HG03066 (cell line): Measurements from ENCODE around the gene DYRK2.

ENCODE experiments used
- ATAC-seq: cut with Tn5 transposase; IDR thresholded peaks from one replicate; pipeline ENCODE4 v1.9.1; 2021; ENCODE audit warnings: low read depth; ENCODE audit not compliant: unreplicated experiment

The DYRK2 gene

DNA sequence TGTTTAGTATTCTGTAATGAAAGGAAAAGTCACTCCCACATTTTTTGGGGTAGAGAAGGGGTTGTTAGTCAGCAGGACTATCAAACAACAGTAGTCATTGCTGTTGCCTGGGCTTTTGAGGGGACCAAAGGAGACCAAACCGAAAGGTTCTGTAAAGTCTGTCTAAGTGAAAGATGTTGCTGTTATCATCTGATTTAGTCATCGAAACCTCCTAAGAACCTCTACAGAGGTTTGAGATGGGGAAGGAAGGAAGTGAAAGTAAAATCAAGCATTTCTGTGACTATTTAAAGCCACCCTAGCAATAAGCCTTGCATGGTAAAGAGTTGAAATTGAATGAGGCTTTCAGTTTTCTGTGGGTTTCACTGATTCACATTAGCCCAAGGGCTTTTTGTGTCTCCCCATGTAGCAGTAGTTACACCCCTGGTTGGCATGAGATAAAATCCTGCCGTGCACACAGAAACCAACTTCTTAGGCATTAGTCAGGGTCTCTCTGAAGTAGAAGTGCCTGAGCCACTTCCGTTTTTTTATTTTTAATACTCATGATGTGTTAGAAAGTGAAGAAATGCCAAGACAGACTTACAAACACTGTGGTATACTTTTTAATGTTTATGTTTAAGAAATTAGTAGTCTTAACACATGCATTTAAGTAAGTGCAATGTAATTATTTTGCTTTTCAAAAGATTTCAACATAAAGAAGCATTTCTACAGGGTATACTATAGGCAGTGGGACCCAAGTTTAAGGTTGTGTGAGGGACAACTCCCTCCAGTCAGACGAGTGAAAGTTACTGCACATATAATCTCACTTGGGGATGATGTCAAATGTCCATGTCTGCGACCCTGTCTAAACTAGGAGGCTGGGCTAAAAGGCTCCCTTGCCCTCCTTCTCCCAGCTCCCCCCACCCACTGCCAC is 50.4 kb downstream of the DYRK2 start:
- ATAC-seq: peak; percentile 95

DNA sequence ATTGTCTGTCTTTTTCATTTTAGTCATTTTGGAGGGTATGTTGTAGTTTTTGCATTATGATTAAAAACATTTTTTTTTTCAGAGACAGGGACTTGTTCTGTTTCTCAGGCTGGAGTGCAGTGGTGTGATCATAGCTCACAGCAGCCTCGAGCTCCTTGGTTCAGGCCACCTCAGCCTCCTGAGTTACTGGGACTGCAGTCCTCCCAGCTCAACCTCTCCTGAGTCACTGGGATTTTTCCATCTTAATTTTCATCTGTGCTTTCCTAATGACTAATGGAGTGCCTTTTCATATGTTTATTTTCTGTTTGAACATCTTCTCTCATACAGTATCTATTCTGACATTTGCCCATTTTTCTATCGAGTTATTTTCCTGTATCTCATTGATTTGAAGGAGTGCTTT is 52.6 kb downstream of the DYRK2 start:
- ATAC-seq: no peak

DNA sequence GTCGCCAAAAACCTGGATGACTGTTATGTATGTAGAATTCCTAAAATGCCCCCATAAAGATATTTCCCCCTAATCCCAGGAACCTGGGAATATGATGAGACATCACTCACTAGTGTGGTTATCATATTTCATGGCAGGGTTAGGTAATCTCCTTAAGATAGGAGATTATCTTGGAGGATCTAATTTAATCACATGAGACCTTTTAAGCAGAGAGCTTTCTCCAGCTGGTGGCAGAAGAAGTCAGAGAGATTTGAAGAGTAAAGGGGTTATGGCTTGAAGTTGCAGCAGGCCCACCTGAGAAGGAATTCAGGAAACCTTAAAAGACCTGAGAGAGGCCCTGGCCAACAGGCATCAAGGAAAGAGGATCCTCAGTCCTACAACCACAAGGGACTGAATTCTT is 53.6 kb downstream of the DYRK2 start:
- ATAC-seq: no peak

DNA sequence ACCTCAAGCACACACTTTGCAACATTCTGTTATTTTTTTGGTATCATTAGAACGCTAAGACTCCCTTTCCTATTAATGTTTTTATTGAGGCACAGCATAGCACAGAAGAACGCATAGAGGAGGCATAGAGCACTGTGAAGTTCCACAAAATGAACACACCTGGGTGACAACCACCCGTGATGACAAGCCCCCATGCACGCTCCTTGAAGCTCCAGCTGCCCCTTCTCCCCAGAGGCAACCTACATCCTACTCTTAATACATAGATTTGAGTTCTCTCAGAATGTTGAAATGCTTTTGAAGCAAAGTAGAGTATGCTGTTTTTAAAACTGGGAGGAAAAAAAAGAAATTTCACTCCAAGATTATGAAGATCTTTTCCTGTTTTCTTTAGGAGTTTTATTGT is 55.5 kb downstream of the DYRK2 start:
- ATAC-seq: no peak

DNA sequence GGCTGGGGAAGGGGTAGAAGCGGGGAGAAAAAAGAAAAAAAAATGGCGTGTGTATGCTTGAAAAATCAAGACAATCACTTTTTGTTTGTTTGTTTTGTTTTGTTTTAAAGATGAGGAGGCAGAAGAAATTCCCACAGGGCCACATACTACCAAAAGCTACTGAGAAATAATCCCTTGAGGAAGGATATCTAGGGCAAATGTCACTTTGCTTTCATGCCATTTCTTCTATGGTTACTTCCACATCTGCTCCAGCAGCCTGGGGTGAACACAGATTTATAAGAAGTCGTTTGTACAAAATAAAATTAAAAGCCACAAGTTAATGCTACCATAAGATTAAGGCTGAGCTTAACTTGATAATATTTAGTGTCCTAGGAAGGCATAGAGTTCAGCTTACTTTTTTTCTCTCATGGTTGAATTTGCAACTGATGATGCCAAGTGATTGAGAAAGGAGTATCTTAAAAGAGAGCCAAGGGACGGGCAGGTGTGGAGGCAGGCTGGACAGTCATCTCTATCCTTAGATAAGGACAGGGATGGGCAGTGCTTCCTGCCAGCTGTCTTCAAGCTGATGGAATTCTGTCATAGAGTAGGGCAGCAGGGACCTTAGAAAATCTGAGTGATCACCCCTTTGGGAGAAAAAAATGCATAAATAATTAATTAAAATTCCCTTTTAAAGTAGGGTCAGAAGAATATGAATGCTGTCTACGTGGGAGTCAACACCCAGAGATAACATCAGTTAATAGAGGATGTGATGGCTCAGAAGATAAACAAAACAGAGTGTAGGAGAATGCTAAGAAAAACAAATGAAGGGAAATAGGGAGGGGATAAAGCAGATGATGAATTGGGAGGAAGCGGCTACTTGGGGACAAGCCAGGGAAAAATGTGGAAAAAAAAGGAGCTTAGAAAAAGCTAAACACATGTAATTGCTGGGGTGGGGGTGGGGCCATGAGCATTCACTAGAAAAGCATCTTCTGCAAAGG is 57.1 kb downstream of the DYRK2 start:
- ATAC-seq: no peak

DNA sequence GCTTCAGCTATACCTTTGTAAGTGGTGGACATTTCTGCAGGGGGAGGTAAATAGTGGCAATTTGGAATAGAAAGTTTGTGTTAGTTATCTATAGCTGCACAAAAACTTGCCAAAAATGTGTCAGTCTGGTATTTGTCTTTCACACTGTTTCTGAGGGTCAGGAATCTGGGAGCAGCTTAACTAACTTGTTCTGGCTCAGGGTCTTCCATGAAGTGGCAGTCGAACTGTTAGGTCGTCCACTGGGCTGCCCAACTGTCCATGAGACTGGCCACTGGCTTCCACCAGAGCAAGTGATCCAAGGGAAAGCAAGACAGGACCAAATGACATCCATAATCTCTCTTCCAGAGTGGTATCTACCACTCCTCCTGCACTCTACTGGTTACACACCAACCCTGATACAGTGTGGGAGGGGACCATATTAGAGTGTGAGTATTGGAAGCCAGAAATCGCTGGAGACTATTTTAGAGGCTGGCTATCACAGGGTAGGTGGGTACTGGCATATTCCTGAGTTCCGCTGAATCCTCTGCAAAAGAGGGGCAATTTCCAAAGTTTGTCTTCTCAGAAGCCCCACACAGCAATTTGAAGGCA is 60.9 kb downstream of the DYRK2 start:
- no peak for ATAC-seq

DNA sequence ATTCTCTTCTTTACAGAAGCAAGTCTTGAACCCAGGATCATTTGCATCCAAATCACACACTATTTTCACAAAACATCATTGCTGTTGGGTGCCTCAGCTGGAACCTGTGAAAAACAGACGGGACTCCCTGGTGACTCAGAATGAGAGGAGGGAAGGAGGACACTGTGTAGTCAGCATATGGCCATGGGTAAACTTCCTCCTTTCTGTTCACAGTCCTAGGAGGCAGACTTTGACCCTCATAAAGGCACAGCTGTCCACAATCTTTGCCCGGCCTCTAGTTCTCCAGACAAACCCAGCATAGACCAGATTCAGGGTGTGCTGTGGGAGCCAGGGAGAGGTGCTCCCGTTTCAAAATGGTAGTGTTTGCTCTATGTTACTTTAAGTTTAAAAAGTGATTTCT is 62.0 kb downstream of the DYRK2 start:
- peak; percentile 98 for ATAC-seq

DNA sequence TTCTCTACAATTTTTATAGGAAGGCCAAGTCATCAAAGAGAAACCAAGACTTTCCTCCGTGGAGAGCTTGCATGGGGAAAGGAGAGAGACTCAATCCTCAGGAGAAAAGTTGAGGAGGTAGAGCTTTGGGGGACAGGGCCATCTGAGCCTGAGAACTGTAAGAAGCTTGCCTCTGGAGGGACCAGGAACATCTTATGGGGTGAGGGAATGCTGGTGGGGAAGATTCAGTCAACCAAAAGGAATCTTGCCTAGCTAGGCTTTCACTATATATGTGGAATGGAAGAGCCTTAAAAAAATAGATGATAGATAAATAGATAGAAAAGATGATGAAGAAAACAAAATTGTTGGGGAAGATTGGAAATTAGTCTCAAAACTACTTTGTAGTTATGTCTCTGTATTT is 63.5 kb downstream of the DYRK2 start:
- no peak for ATAC-seq

DNA sequence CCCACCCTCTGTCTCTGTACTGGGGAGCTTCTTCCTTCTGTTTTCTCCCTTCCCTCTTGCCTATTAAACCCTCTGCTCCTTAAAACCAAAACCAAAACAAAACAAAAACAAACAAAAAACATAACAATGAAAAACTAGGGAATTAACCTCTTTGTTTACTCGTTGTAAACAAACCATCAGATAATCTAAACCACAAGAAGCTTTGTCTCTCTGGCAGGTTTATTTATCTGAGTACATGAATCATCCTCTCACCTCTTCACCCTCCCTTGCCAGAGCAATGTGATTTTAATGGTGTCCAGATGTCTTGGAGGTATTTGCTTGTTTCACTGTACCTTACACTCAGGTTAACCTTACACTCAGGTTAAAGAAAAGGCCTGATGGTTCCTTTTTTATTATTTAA is 66.1 kb downstream of the DYRK2 start:
- no peak for ATAC-seq
